Measurements from ENCODE around the gene RXRA.
"Not testable (repeated sequence)": the region's sequence is repeated elsewhere in the genome, so short reads cannot be mapped to it uniquely, and the experiment has no call there.

Gene RXRA

DNA sequence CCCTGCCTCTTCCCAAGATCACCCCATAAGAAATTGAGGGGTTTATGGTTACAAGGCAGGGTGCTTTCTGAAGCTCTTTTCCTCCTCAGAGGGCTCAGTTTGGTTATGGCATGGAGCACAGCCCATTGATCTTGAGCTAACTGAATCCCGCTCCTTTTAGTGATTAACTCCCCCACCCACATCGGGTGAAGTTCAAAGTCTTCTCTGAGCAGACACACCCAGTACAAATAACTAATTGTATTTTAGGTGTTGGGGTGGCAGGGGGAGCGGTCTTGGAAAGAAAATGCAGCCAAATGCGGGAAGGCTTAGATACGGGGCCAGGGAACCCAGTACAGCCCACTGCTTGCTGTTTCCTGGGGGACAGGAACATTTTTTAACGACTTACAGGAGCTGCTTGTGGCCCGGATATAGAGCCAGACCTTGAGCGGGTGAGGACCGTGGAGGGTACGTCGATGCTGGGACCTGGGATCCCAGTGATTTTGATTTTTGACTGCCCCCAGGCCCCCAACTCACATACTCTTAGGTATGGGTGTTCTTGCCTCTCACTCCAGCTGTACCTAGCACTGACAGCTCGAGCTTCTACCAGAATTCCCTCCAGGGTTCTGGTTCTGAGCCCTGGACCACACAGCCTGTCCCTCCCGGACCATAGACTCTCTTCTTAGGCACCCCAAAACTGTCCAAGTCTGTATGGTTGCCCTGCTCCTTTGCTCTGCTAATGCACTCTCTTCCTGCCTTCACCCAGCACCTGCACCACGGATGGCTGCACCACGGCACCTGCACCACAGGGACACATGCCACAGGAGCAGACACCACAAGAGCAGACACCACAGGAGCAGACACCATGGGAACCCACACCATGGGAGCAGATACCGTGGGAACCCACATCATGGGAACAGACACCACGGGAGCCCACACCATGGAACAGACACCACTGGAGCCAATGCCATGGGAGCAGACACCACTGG, 18.3 kb upstream of the RXRA start:
- H3K4me3 ChIP-seq (ENCODE audit: low read depth, low read length), result no peak overlapping the region

GRCh38 chr9:134308639-134309220, 17.5 kb upstream of the RXRA start:
- not testable (repeated sequence) for H3K4me3 ChIP-seq (ENCODE audit: low read depth, low read length)

- H3K4me3 ChIP-seq (ENCODE audit: low read depth, low read length), result no peak overlapping the region
Observed at GRCh38 chr9:134313470-134313869, 12.8 kb upstream of the RXRA start.

GRCh38 chr9:134314039-134314949, 12.0 kb upstream of the RXRA start:
- no peak overlapping the region for H3K4me3 ChIP-seq (ENCODE audit: low read depth, low read length)

- no peak overlapping the region for H3K4me3 ChIP-seq (ENCODE audit: low read depth, low read length)
Observed at GRCh38 chr9:134314950-134315715, 11.1 kb upstream of the RXRA start.

DNA sequence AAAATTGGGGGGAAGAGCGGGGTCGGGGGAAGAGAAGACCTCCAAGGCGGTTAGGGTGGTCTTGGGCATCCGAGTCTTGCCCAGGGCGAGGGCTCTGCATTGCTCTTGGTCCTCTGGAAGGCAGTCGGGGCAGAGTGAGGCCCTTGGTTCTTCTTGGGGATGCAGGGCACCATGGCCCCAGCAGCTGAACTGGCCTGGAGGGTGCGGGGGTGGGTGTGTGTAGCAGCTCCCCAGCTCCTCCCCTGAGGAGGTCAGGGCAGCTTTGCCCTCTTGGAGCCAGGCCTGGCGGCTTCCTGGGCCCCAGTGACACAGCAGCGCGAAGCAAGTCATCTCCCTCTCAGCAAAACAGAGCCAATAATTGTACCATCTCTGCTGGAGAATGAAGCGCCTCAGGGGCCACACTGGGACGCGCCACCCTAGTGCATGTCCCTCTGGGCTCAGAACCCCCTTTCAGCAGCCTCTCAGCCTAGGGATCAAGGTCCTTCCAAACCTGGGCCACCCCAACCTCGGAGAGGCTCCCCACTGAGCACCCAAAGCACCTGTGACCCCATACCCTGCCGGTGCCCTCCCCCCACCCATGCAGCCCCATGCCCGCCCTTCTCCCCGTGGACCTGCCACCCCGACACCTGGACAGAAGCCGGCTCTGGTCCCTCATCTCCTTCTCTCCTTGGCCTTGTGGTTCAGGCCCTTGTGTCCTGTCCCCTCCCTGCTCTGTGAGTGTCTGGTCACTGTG, 10.4 kb upstream of the RXRA start:
- no peak overlapping the region for H3K4me3 ChIP-seq (ENCODE audit: low read depth, low read length)

DNA sequence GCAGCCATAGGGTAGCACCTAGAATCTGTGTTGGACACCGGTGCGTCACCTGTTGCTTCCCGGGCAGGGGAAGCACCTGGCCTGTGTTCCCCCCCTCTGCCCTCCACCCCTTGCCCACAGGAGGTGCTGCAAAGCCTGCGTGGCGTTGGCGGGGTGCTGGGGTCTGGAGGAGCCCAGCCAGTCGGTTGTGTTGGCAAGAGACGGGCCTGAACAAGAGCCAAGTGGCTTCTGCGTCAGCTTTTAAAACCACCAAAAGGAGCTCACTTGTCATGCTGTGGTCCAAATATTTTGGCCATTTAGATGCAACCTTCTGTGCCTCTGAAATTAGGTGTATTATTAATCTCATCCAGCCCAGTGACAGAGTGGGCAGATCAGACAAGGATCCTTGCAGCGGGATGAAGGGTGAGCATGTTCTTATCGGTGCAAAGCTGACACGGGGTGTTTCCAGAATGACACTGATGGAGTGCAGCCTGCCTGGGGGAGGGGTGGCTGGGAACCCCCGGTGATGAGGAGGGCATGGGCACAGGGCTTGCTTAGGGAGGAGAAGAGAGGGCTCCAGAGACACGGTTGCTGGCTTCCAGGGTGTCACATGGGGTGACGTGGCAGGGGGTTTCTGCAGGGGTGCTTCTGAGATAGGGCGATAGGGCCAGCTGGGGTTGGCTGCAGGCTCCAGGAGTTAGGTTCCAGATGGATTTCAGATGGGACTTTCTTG, 9.7 kb upstream of the RXRA start:
- H3K4me3 ChIP-seq (ENCODE audit: low read depth, low read length), result no peak overlapping the region

DNA sequence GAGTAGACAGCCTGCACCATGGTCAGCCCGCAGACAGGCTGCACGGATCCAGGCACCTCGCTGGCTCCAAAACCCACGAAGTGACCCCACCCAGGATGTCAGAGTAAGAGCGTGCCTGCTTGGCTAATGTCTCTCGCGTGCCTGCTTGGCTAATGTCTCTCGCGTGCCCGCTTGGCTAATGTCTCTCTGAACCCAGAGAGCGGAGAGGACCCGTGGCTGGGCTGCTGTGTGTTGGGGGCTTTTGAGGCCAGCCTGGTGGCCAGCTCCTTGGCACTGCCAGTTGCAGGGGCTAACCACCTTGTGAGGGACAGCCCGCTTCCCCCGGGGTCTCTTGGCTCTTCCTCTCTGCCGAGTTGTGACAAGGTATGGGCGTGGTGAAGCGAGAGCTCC, 8.9 kb upstream of the RXRA start:
- no peak overlapping the region for H3K4me3 ChIP-seq (ENCODE audit: low read depth, low read length)

- no peak overlapping the region for H3K4me3 ChIP-seq (ENCODE audit: low read depth, low read length)
Observed at GRCh38 chr9:134317790-134318414, 8.4 kb upstream of the RXRA start.

DNA sequence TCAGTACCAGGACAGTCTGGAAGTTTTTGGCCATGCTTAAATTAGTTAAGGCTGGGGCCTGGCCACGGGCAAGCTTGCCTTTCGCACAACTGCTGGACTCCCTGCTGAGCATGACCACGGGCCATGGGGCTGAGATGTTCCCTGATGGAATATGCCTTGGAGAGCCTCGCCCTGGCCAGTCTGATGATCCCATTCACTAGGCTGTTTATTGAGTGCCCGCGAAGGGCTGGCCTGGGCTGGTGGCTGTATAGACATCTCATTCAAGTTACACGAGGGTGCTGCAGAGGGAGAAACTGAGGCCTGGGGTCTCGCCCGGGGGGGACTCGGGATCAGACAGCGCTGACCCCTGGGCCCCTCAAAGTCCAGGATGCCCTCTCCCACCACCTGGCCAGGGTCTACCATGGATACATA, 7.8 kb upstream of the RXRA start:
- no peak overlapping the region for H3K4me3 ChIP-seq (ENCODE audit: low read depth, low read length)

- no peak overlapping the region for H3K4me3 ChIP-seq (ENCODE audit: low read depth, low read length)
Observed at GRCh38 chr9:134318941-134319305, 7.3 kb upstream of the RXRA start.

GRCh38 chr9:134319306-134320125, 6.7 kb upstream of the RXRA start:
- H3K4me3 ChIP-seq (ENCODE audit: low read depth, low read length), result no peak overlapping the region

GRCh38 chr9:134320126-134320867, 6.0 kb upstream of the RXRA start:
- H3K4me3 ChIP-seq (ENCODE audit: low read depth, low read length), result no peak overlapping the region

DNA sequence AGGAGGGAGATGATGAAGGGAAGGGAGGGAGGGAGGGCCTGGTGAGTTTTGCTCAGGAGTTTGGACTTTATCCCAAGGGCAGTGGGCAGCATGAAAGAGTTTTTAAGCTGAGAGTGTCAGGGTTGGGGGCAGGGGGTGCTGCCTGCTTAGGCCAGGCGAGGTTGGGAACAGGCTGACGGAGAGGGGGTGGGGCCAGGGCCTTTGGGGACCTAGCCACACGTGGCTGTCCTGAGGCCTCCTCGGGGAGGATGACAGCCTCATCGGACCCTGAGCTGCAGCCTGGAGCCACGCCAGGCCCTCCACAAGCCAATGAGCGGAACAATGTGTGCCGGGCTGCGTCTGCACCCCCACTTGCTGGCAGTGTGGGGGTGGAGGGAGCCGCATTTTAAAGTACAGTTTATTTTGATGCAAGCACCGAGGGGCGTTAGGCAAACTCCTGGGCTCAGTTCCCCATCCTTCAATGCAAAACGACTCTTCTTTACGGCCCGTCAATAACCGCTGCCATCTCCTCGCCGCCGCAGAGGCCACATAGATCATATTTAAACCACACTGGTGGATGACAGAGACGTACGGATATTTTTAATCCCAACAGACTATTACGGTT, 5.3 kb upstream of the RXRA start:
- no peak overlapping the region for H3K4me3 ChIP-seq (ENCODE audit: low read depth, low read length)

- no peak overlapping the region for H3K4me3 ChIP-seq (ENCODE audit: low read depth, low read length)
Observed at GRCh38 chr9:134321531-134321930, 4.7 kb upstream of the RXRA start.

- H3K4me3 ChIP-seq (ENCODE audit: low read depth, low read length), result no peak overlapping the region
Observed at GRCh38 chr9:134321946-134322741, 4.1 kb upstream of the RXRA start.
